ENCODE data around the gene PDXK. TPM values are rescaled to one million over a fixed set of nuclear protein-coding genes. Genes with fewer than 3 reads are reported as not detected.

The PDXK gene
- total and polyA plus RNA-seq, 10 of the 15 experiments (the other 5 are each of a cell fraction or from before 2014, with no cell fraction given), result 3.7 to 141 (median 60.0) TPM

DNA sequence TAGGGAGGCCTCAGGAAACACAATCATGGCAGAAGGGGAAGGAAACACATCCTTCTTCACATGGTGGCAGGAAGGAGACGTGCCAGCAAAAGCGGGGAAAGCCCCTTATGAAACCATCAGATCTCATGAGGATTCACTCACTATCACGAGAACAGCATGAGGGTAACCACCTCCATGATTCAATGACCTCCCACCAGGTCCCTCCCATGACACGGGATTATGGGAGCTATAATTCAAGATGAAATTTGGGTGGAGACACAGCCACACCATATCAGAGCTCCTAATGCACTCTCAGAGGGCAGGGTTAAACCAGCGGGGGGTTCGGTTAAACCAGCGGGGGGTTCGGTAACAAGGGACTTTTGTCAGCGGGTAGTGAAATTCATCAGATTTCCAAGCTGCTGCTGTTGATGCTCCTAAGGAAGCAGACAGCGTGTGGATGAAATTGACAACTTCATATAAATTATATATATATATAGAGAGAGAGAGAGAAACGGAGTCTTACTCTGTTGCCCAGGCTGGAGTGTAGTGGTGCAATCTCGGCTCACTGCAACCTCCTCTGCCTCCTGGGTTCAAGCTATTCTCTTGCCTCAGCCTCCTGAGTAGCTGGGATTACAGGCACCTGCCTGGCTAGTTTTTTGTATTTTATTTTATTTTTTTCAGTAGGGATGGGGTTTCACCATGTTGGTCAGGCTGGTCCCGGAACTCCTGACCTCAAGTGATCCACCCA is 52.9 kb downstream of the PDXK start:
- ChIA-PET POLR2A (interaction anchor here (0.5 to 1.2 kb wide), 4 partner anchors 11 to 246 kb away, joined by 3 to 4 read pairs (median 3); no protein-coding TSS in a partner anchor), RAD21 (ENCODE audit: unreplicated experiment) (interaction anchor here (1.3 kb wide), 1 partner anchor 17 kb away, joined by 3 read pairs; the partner anchor contains the start of gene RRP1), CTCF (interaction anchor here (1.6 kb wide), 1 partner anchor 10 kb away, joined by 4 read pairs; no protein-coding TSS in a partner anchor), SMC1A (ENCODE audit: uncharacterized antibody, unreplicated experiment) (no interaction called here)
- no peak overlapping the region for H2AFZ ChIP-seq (ENCODE audit: control insufficient read depth, low read depth, low read length)
- WGBS (ENCODE audit: insufficient coverage, insufficient replicate concordance, low lambda C conversion rate, missing lambda C conversion rate), result 77% methylated on average over 13 of the region's 13 CpGs
- no peaks in the 10 kb centered on the region for H3K27me3 ChIP-seq (replicated peaks in 1 of 2; ENCODE audit: control insufficient read depth in 2 of 2, insufficient read depth in 2 of 2, low read length in 1 of 2)
- no TSS peak for BruUV-seq (replicated peaks)
- no peak overlapping the region for H3K4me2 ChIP-seq (ENCODE audit: control insufficient read depth, insufficient read depth)
- no peak overlapping the region for H3K27ac ChIP-seq (ENCODE audit: control insufficient read depth, insufficient read depth)
- TF ChIP-seq BACH1 (IDR thresholded peaks at IDR 0.05; ENCODE audit: borderline replicate concordance), result no peak
- no peak for TF ChIP-seq EED (IDR thresholded peaks at IDR 0.05; ENCODE audit: low read depth)
- no peak for TF ChIP-seq NBN (IDR thresholded peaks at IDR 0.05)
- no peak for TF ChIP-seq ZNF274 (IDR thresholded peaks at IDR 0.05; ENCODE audit: insufficient read depth, insufficient read length)
- no peak for TF ChIP-seq TAF1 (IDR thresholded peaks at IDR 0.05; ENCODE audit: borderline replicate concordance, low read depth, low read length)
- TF ChIP-seq FOXK2 (IDR thresholded peaks at IDR 0.05), result no peak
- TF ChIP-seq, protein P1, sequence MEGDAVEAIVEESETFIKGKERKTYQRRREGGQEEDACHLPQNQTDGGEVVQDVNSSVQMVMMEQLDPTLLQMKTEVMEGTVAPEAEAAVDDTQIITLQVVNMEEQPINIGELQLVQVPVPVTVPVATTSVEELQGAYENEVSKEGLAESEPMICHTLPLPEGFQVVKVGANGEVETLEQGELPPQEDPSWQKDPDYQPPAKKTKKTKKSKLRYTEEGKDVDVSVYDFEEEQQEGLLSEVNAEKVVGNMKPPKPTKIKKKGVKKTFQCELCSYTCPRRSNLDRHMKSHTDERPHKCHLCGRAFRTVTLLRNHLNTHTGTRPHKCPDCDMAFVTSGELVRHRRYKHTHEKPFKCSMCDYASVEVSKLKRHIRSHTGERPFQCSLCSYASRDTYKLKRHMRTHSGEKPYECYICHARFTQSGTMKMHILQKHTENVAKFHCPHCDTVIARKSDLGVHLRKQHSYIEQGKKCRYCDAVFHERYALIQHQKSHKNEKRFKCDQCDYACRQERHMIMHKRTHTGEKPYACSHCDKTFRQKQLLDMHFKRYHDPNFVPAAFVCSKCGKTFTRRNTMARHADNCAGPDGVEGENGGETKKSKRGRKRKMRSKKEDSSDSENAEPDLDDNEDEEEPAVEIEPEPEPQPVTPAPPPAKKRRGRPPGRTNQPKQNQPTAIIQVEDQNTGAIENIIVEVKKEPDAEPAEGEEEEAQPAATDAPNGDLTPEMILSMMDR (IDR thresholded peaks at IDR 0.05 in 2 of 3, conservative IDR thresholded peaks at IDR 0.05 in 1 of 3; ENCODE audit: control insufficient read depth in 2 of 3, extremely low read depth in 1 of 3, insufficient read depth in 1 of 3, low read depth in 3 of 3, low read length in 3 of 3), result no peak
- TF ChIP-seq NR2C1 (IDR thresholded peaks at IDR 0.05), result no peak
- TF ChIP-seq, protein P2, sequence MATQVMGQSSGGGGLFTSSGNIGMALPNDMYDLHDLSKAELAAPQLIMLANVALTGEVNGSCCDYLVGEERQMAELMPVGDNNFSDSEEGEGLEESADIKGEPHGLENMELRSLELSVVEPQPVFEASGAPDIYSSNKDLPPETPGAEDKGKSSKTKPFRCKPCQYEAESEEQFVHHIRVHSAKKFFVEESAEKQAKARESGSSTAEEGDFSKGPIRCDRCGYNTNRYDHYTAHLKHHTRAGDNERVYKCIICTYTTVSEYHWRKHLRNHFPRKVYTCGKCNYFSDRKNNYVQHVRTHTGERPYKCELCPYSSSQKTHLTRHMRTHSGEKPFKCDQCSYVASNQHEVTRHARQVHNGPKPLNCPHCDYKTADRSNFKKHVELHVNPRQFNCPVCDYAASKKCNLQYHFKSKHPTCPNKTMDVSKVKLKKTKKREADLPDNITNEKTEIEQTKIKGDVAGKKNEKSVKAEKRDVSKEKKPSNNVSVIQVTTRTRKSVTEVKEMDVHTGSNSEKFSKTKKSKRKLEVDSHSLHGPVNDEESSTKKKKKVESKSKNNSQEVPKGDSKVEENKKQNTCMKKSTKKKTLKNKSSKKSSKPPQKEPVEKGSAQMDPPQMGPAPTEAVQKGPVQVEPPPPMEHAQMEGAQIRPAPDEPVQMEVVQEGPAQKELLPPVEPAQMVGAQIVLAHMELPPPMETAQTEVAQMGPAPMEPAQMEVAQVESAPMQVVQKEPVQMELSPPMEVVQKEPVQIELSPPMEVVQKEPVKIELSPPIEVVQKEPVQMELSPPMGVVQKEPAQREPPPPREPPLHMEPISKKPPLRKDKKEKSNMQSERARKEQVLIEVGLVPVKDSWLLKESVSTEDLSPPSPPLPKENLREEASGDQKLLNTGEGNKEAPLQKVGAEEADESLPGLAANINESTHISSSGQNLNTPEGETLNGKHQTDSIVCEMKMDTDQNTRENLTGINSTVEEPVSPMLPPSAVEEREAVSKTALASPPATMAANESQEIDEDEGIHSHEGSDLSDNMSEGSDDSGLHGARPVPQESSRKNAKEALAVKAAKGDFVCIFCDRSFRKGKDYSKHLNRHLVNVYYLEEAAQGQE (IDR thresholded peaks at IDR 0.05; ENCODE audit: low read depth, low read length), result no peak
- no peak for TF ChIP-seq MYB (IDR thresholded peaks at IDR 0.05; ENCODE audit: borderline replicate concordance, low read depth, low read length)
- no peak for TF ChIP-seq MXI1 (IDR thresholded peaks at IDR 0.05; ENCODE audit: low read depth, low read length)
- no peak for TF ChIP-seq IKZF2 (IDR thresholded peaks at IDR 0.05)
- intact Hi-C loops (cut with micrococcal nuclease; ENCODE audit: unreplicated experiment), result no loop called here
- in situ Hi-C loops (cut with MboI), result no loop called here
- H3K79me2 ChIP-seq (ENCODE audit: control insufficient read depth, insufficient read depth, low read length), result peaks cover 10% of the 10 kb centered on the region
- H4K20me1 ChIP-seq (ENCODE audit: control insufficient read depth, insufficient read depth), result no peaks in the 10 kb centered on the region
- H3K9ac ChIP-seq (ENCODE audit: control insufficient read depth, insufficient read depth, low read length), result no peak overlapping the region
- no peak for FAIRE-seq
- H3K36me3 ChIP-seq (ENCODE audit: control insufficient read depth in 2 of 2, insufficient read depth in 2 of 2, low read length in 1 of 2), result peaks cover 2 to 5% of the 10 kb centered on the region in 2 experiments; a peak in 2 of 4 replicates
- no peak for ATAC-seq
- no peak overlapping the region for H3K4me3 ChIP-seq
- H3K9me3 ChIP-seq (replicated peaks; ENCODE audit: control insufficient read depth, insufficient read depth, low read length), result peaks cover 2% of the 10 kb centered on the region; the same call in 1 of the 3 replicates
- DNase-seq (ENCODE audit: low read depth, low spot score), result no peak
- peaks cover 4% of the 10 kb centered on the region for H3K4me1 ChIP-seq (ENCODE audit: control insufficient read depth, insufficient read depth, low read length)

All from GM12878 (cell line).